Endodermal cell (in vitro differentiated cells): ENCODE measurements around the gene PKP2. TPM values are rescaled to one million over a fixed set of nuclear protein-coding genes. Genes with fewer than 3 reads are reported as not detected.

Experiments used
- DNase-seq: peaks from one replicate; pipeline ENCODE4 v3.0.0-alpha.2; 2017
- H3K27ac ChIP-seq: 2 replicates; pipeline ENCODE4 v1.5.1; 2013; ENCODE audit warnings: mild to moderate bottlenecking, low read depth, low read length, moderate library complexity
- H3K27me3 ChIP-seq: 2 replicates; pipeline ENCODE4 v1.6.1; 2013; ENCODE audit warnings: mild to moderate bottlenecking, low read length, moderate library complexity; ENCODE audit not compliant: insufficient read depth, control insufficient read depth, poor library complexity, severe bottlenecking
- H3K36me3 ChIP-seq: 2 replicates; pipeline ENCODE4 v1.7.0; 2013; ENCODE audit warnings: mild to moderate bottlenecking, low read length, moderate library complexity; ENCODE audit not compliant: control insufficient read depth, insufficient read depth
- H3K4me1 ChIP-seq: one replicate; pipeline ENCODE4 v1.7.0; 2013; ENCODE audit warnings: low read length; ENCODE audit not compliant: control insufficient read depth, insufficient read depth
- H3K4me3 ChIP-seq: 2 replicates; pipeline ENCODE4 v1.5.1; 2013; ENCODE audit warnings: mild to moderate bottlenecking, low read length, moderate library complexity
- H3K9ac ChIP-seq: 2 replicates; pipeline ENCODE4 v1.6.1; 2013; ENCODE audit warnings: mild to moderate bottlenecking, low read length, moderate library complexity; ENCODE audit not compliant: poor library complexity, severe bottlenecking; ENCODE audit errors: extremely low read depth
- H3K9me3 ChIP-seq: 2 replicates; pipeline ENCODE4 v1.6.1; 2013; ENCODE audit warnings: mild to moderate bottlenecking, low read length, moderate library complexity; ENCODE audit not compliant: control insufficient read depth
- H3K27ac Mint-ChIP-seq: 2 replicates; pipeline ENCODE4 v1.8.0; 2020; ENCODE audit warnings: mixed read lengths
- H3K27me3 Mint-ChIP-seq: 2 replicates; pipeline ENCODE4 v1.8.0; 2021; ENCODE audit warnings: mild to moderate bottlenecking, mixed read lengths; ENCODE audit not compliant: insufficient read depth
- H3K36me3 Mint-ChIP-seq: 2 replicates; pipeline ENCODE4 v1.8.0; 2020; ENCODE audit warnings: low read depth, mixed read lengths
- H3K4me1 Mint-ChIP-seq: 2 replicates; pipeline ENCODE4 v1.8.0; 2020; ENCODE audit warnings: mixed read lengths
- H3K4me3 Mint-ChIP-seq: 2 replicates; pipeline ENCODE4 v1.8.0; 2020; ENCODE audit warnings: mild to moderate bottlenecking, moderate library complexity, mixed read lengths
- H3K9me3 Mint-ChIP-seq: 2 replicates; pipeline ENCODE4 v1.8.0; 2020; ENCODE audit warnings: mild to moderate bottlenecking, mixed read lengths
- WGBS, 2 experiments: methylation state at CpG; one replicate each; pipeline versions ENCODE4 v1.1.5 to v1.1.7; 2013; ENCODE audit warnings: missing lambda C conversion rate in 2 of 2, mixed read lengths in 1 of 2; ENCODE audit not compliant: insufficient coverage in 1 of 2, insufficient read length in 1 of 2; 5-methylcytosine and 5-hydroxymethylcytosine counted together
- total RNA-seq, 2 donors: library from RNA; stranded (reverse); fragmentation: NEBNext Ultra II Directional in 1 of 2; extraction: Animal tissue kit (Norgen Biotek cat#: 25700) in 1 of 2; gene quantifications; 2 replicates in 1 of 2; 3 replicates in 1 of 2; pipeline ENCODE4 v1.2.1, GENCODE V29; 2021
- TF ChIP-seq, protein P1 (sequence below): fragments of 200-600 bp; sonication (generic); conservative IDR thresholded peaks from 2 replicates; pipeline ENCODE4 v1.5.0; 2021; ENCODE audit warnings: antibody characterized with exemption, mild to moderate bottlenecking

The PKP2 gene
- total RNA-seq, 2 donors from 2014 or later = 62.5 to 124 TPM

- H3K36me3 ChIP-seq = peaks cover 7% of the 10 kb centered on the region
- H3K9ac ChIP-seq = no peak overlapping the region
- TF ChIP-seq, protein P1, sequence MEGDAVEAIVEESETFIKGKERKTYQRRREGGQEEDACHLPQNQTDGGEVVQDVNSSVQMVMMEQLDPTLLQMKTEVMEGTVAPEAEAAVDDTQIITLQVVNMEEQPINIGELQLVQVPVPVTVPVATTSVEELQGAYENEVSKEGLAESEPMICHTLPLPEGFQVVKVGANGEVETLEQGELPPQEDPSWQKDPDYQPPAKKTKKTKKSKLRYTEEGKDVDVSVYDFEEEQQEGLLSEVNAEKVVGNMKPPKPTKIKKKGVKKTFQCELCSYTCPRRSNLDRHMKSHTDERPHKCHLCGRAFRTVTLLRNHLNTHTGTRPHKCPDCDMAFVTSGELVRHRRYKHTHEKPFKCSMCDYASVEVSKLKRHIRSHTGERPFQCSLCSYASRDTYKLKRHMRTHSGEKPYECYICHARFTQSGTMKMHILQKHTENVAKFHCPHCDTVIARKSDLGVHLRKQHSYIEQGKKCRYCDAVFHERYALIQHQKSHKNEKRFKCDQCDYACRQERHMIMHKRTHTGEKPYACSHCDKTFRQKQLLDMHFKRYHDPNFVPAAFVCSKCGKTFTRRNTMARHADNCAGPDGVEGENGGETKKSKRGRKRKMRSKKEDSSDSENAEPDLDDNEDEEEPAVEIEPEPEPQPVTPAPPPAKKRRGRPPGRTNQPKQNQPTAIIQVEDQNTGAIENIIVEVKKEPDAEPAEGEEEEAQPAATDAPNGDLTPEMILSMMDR = no peak
- H3K9me3 ChIP-seq = no peaks in the 10 kb centered on the region
- H3K4me3 ChIP-seq = no peak overlapping the region
- 83 to 95% methylated on average over 3 of the region's 3 CpGs for WGBS, 2 experiments
- no peak overlapping the region for H3K27ac ChIP-seq
- H3K4me1 ChIP-seq = no peaks in the 10 kb centered on the region
- no peak overlapping the region for H3K4me3 Mint-ChIP-seq
- no peak for DNase-seq
- no peaks in the 10 kb centered on the region for H3K27me3 Mint-ChIP-seq
- H3K27ac Mint-ChIP-seq = peak overlapping the region; percentile 15
- H3K27me3 ChIP-seq = no peaks in the 10 kb centered on the region
- H3K9me3 Mint-ChIP-seq = peaks cover 4% of the 10 kb centered on the region
- peaks cover 4% of the 10 kb centered on the region for H3K4me1 Mint-ChIP-seq
- H3K36me3 Mint-ChIP-seq = peaks cover 14% of the 10 kb centered on the region
Observed at GRCh38 chr12:32783029-32783428, 113.5 kb downstream of the PKP2 start.

GRCh38 chr12:32780071-32780470 lies 116.5 kb downstream of the PKP2 start:
- no peak overlapping the region for H3K4me3 ChIP-seq
- no peaks in the 10 kb centered on the region for H3K4me1 ChIP-seq
- H3K9me3 Mint-ChIP-seq = no peaks in the 10 kb centered on the region
- no peak overlapping the region for H3K4me3 Mint-ChIP-seq
- no peaks in the 10 kb centered on the region for H3K36me3 ChIP-seq
- DNase-seq = no peak
- no peaks in the 10 kb centered on the region for H3K36me3 Mint-ChIP-seq
- H3K4me1 Mint-ChIP-seq = peaks cover 15% of the 10 kb centered on the region
- no peaks in the 10 kb centered on the region for H3K27me3 Mint-ChIP-seq
- no peaks in the 10 kb centered on the region for H3K27me3 ChIP-seq
- no peak overlapping the region for H3K27ac Mint-ChIP-seq
- no peaks in the 10 kb centered on the region for H3K9me3 ChIP-seq
- WGBS, 2 experiments = 100% methylated on average over 1 of the region's 1 CpG
- TF ChIP-seq, protein P1 = no peak
- H3K9ac ChIP-seq = no peak overlapping the region
- no peak overlapping the region for H3K27ac ChIP-seq

GRCh38 chr12:32777691-32778175 lies 118.8 kb downstream of the PKP2 start:
- H3K9ac ChIP-seq = no peak overlapping the region
- no peak overlapping the region for H3K27ac ChIP-seq
- H3K4me1 ChIP-seq = no peaks in the 10 kb centered on the region
- no peaks in the 10 kb centered on the region for H3K9me3 ChIP-seq
- peaks cover 15% of the 10 kb centered on the region for H3K4me1 Mint-ChIP-seq
- 91 to 92% methylated on average over 6 of the region's 6 CpGs for WGBS, 2 experiments
- no peak overlapping the region for H3K4me3 Mint-ChIP-seq
- no peak for DNase-seq
- no peaks in the 10 kb centered on the region for H3K36me3 Mint-ChIP-seq
- TF ChIP-seq, protein P1 = no peak
- H3K36me3 ChIP-seq = no peaks in the 10 kb centered on the region
- H3K27ac Mint-ChIP-seq = no peak overlapping the region
- no peaks in the 10 kb centered on the region for H3K27me3 ChIP-seq
- no peaks in the 10 kb centered on the region for H3K27me3 Mint-ChIP-seq
- H3K9me3 Mint-ChIP-seq = no peaks in the 10 kb centered on the region
- H3K4me3 ChIP-seq = no peak overlapping the region
